Measurements from ENCODE around the gene SLC4A1AP. TPM values are rescaled to one million over a fixed set of nuclear protein-coding genes. Genes with fewer than 3 reads are reported as not detected.

The SLC4A1AP gene
- total and polyA plus RNA-seq, 2 of the 13 experiments (the other 11 are each of a cell fraction or from before 2014, with no cell fraction given) = 15.3 to 44.6 TPM

DNA sequence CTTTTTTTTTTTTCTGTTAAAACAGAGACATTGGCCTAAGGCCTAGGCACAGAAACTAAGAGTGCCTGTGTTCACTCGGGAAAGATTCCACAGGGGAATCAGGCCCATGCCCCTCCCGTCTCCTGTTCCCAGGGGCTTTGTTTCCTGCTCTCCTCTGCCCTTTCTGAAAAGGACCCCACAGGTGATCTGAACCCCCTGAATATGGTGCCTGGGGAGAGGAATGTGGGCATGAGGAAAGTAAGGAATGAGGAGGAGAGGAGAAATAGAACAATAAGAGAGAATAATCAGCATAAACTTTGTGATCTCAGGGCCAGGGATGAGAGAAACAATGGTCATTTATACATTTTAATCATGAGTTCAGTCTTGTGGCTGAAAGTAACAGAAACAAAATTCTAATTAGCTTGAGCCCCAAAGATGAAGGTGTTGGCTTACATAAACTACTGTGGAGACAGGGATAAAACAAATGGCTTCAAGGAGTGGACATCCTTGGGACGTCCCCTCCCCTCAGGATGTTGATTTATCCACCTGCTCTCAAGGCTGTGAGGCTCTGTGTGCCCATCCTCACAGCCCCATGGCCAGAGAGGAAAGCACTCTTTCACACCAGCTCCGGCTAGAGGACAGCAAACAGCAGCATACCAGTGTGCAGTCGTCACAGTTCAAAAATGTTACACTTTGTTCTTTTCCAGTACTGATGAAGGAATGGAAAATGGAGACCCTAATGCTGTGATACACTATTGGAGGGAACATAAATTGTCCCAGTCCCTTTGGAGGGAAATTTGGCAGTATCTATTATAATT, 61.4 kb downstream of the SLC4A1AP start (continued):
- TF ChIP-seq, protein P1, sequence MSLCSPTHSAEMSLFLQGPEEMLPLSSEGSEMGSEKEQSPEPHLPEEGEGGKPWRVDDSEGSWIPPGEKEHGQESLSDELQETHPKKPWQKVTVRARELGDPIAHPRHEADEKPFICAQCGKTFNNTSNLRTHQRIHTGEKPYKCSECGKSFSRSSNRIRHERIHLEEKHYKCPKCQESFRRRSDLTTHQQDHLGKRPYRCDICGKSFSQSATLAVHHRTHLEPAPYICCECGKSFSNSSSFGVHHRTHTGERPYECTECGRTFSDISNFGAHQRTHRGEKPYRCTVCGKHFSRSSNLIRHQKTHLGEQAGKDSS (CRISPR knock-in tag; IDR thresholded peaks at IDR 0.05; ENCODE audit: borderline replicate concordance, low read depth) = peak; percentile 68; the same call in 1 of the 2 replicates
- TF ChIP-seq, protein P2, sequence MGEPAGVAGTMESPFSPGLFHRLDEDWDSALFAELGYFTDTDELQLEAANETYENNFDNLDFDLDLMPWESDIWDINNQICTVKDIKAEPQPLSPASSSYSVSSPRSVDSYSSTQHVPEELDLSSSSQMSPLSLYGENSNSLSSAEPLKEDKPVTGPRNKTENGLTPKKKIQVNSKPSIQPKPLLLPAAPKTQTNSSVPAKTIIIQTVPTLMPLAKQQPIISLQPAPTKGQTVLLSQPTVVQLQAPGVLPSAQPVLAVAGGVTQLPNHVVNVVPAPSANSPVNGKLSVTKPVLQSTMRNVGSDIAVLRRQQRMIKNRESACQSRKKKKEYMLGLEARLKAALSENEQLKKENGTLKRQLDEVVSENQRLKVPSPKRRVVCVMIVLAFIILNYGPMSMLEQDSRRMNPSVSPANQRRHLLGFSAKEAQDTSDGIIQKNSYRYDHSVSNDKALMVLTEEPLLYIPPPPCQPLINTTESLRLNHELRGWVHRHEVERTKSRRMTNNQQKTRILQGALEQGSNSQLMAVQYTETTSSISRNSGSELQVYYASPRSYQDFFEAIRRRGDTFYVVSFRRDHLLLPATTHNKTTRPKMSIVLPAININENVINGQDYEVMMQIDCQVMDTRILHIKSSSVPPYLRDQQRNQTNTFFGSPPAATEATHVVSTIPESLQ (CRISPR knock-in tag; conservative IDR thresholded peaks at IDR 0.05) = no peak
- TF ChIP-seq HDAC2 (CRISPR knock-in tag; IDR thresholded peaks at IDR 0.05) (peak; percentile 87), ZNF232 (CRISPR knock-in tag; IDR thresholded peaks at IDR 0.05; ENCODE audit: borderline replicate concordance) (0 out of 2 replicates have a peak, but pooled peaks have one; percentile 41), ZSCAN31 (CRISPR knock-in tag; IDR thresholded peaks at IDR 0.05; ENCODE audit: low read depth) (0 out of 2 replicates have a peak, but pooled peaks have one; percentile 33), JUN (CRISPR knock-in tag; IDR thresholded peaks at IDR 0.05) (peak; percentile 100), TEAD3 (CRISPR knock-in tag; optimal IDR thresholded peaks at IDR 0.05; ENCODE audit: borderline replicate concordance) (peak; percentile 99), YEATS2 (CRISPR knock-in tag; IDR thresholded peaks at IDR 0.05; ENCODE audit: borderline replicate concordance) (peak; percentile 60; the same call in 1 of the 2 replicates), HNF4G (IDR thresholded peaks at IDR 0.05; ENCODE audit: borderline replicate concordance, low read depth, low read length) (no peak), HNF4G (CRISPR knock-in tag; IDR thresholded peaks at IDR 0.05; ENCODE audit: borderline replicate concordance, low read depth) (0 out of 2 replicates have a peak, but pooled peaks have one; percentile 25), MEIS2 (CRISPR knock-in tag; IDR thresholded peaks at IDR 0.05) (peak; percentile 69), RXRA (CRISPR knock-in tag; IDR thresholded peaks at IDR 0.05) (peak; percentile 67; the same call in 1 of the 2 replicates), RARA (CRISPR knock-in tag; IDR thresholded peaks at IDR 0.05) (peak; percentile 70), MEIS1 (CRISPR knock-in tag; IDR thresholded peaks at IDR 0.05; ENCODE audit: borderline replicate concordance) (peak; percentile 55; the same call in 1 of the 2 replicates), MAF1 (CRISPR knock-in tag; IDR thresholded peaks at IDR 0.05; ENCODE audit: borderline replicate concordance) (no peak), ZSCAN29 (CRISPR knock-in tag; conservative IDR thresholded peaks at IDR 0.05) (no peak), TAF1 (CRISPR knock-in tag; IDR thresholded peaks at IDR 0.05) (no peak), ZNF431 (CRISPR knock-in tag; IDR thresholded peaks at IDR 0.05; ENCODE audit: borderline replicate concordance, low read depth) (no peak)
- TF ChIP-seq, protein P3, sequence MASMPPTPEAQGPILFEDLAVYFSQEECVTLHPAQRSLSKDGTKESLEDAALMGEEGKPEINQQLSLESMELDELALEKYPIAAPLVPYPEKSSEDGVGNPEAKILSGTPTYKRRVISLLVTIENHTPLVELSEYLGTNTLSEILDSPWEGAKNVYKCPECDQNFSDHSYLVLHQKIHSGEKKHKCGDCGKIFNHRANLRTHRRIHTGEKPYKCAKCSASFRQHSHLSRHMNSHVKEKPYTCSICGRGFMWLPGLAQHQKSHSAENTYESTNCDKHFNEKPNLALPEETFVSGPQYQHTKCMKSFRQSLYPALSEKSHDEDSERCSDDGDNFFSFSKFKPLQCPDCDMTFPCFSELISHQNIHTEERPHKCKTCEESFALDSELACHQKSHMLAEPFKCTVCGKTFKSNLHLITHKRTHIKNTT (CRISPR knock-in tag; IDR thresholded peaks at IDR 0.05) = no peak
- TF ChIP-seq, protein P4, sequence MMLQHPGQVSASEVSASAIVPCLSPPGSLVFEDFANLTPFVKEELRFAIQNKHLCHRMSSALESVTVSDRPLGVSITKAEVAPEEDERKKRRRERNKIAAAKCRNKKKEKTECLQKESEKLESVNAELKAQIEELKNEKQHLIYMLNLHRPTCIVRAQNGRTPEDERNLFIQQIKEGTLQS (CRISPR knock-in tag; IDR thresholded peaks at IDR 0.05) = peak; percentile 96
- TF ChIP-seq, protein P5, sequence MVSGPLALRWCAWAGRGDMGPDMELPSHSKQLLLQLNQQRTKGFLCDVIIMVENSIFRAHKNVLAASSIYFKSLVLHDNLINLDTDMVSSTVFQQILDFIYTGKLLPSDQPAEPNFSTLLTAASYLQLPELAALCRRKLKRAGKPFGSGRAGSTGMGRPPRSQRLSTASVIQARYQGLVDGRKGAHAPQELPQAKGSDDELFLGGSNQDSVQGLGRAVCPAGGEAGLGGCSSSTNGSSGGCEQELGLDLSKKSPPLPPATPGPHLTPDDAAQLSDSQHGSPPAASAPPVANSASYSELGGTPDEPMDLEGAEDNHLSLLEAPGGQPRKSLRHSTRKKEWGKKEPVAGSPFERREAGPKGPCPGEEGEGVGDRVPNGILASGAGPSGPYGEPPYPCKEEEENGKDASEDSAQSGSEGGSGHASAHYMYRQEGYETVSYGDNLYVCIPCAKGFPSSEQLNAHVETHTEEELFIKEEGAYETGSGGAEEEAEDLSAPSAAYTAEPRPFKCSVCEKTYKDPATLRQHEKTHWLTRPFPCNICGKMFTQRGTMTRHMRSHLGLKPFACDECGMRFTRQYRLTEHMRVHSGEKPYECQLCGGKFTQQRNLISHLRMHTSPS (CRISPR knock-in tag; IDR thresholded peaks at IDR 0.05; ENCODE audit: low read depth) = peak; percentile 78; the same call in 1 of the 2 replicates
- TF ChIP-seq, protein P6, sequence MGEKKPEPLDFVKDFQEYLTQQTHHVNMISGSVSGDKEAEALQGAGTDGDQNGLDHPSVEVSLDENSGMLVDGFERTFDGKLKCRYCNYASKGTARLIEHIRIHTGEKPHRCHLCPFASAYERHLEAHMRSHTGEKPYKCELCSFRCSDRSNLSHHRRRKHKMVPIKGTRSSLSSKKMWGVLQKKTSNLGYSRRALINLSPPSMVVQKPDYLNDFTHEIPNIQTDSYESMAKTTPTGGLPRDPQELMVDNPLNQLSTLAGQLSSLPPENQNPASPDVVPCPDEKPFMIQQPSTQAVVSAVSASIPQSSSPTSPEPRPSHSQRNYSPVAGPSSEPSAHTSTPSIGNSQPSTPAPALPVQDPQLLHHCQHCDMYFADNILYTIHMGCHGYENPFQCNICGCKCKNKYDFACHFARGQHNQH (CRISPR knock-in tag; IDR thresholded peaks at IDR 0.05) = peak; percentile 93

Measured in HepG2 (cell line).